Tongue (tissue), 2 donors: ENCODE data around the gene MYT1. TPM values are rescaled to one million over a fixed set of nuclear protein-coding genes. Genes with fewer than 3 reads are reported as not detected.
A peak's percentile ranks its signal among the peaks of the same experiment; 100 is the strongest.
"Not testable (repeated sequence)": the region's sequence is repeated elsewhere in the genome, so short reads cannot be mapped to it uniquely, and the experiment has no call there.

Experiments
- DNase-seq: peaks from one replicate; pipeline ENCODE4 v3.0.0-alpha.2; 2015
- total RNA-seq: library from RNA; depleted of rRNA; stranded (reverse); fragments of >200 nt; gene quantifications from one replicate; pipeline ENCODE4 v1.2.3, GENCODE V29; 2014

Gene MYT1
- total RNA-seq, 1 donor from 2014 or later = 0.31 TPM

DNA sequence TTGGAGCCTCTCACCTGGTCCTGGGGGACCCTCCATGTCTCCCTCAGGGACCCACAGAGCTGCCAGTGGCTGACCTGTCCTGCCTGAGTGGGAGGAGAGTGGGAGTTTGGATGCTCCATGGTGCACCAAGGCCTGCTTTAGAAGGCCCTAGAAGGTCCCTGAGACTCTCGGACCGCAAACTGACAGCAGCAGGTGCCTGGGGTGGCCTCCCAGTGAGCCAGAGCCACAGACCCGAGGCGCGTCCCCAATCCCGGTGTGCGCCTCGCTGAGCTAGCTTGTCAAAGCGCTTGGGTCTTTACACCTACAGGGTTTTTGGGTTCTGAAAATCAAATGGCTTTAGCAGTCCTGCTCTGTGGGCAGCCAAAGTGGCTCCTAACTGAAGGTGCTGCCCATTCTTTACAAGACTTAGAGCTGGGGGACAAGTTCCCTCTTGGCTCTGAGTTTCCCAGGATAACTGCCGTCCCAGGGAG lies 4.9 kb downstream of the MYT1 start:
- no peak for DNase-seq

DNA sequence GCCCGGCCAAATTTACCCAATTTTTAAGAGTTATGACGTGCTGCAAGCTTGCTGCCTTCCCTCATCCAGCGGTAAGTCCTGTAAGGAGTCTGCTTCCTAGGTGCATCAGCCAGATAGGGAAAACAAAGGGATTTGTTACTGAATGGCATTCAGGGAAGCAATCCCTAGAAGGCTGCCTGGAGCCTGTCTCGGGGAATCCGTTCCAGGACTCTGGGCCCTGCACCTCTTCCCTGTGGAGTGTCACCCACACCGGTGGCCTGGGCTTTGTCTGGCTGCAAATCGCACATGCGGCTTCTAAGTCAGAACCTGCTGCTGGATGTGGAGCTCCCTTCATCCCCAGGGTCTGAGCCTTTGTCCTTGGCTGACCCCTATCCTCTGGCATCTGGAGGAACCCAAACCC lies 7.0 kb downstream of the MYT1 start:
- DNase-seq = no peak

DNA sequence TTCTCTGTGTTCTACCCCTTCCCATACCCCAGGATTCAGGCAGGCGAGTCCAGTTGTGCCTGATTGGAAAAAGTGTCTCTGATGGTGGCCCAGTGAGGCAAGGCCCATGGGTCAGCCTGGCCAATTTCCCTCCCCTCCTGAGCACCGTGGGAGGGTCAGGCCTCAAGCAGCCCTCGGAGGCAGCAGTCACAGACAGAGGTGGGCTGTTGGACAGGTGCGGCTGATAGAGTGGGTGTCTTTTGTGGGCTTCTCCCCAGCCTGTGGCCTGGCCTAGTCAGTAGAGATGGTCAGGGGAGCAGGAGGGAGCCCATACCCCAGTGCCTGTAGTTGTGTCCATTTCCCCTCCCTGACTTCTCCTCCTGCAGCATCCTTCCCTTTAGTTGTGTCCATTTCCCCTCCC lies 8.9 kb downstream of the MYT1 start:
- DNase-seq = no peak

DNA sequence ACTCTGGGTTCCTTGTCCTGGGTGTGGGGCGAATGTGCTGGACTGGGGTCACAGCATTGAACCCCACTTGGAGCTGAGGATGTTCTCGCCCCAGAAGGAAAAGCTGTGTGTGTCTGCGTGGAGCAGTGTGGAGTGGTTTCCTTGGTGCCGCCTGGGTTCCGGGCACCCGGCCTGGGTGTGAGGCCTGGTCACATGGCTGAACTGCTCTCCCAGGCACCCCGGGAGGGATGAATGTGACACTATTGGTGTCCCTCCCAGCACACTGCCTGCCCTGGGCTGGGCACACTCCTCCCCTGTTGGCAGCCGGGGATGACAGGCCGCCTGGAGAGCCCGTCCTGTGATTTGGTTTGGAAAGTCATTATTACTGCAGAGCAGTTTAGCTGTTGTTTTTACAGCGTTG lies 12.3 kb downstream of the MYT1 start:
- DNase-seq = no peak

- DNase-seq = no peak
These were observed 12.7 kb downstream of the MYT1 start for GRCh38 chr20:64176971-64177370.

DNA sequence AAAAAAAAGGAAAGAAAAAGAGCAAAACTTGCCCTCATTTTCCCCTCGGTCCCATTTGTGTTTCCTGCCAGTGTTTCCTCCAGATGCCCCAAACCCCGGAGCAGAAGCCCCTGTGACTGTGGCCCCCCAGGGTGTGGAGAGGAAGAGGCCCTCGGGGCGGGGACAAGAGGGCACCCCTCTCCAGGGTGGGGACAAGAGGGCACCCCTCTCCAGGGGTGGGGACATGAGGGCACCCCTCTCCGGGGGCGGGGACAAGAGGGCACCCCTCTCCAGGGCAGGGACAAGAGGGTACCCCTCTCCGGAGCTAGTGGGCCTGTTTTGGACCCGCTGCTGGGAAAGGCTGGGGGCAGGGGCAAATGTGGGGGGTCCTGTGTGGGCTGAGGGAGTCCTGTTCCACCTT lies 13.1 kb downstream of the MYT1 start:
- DNase-seq = no peak

DNA sequence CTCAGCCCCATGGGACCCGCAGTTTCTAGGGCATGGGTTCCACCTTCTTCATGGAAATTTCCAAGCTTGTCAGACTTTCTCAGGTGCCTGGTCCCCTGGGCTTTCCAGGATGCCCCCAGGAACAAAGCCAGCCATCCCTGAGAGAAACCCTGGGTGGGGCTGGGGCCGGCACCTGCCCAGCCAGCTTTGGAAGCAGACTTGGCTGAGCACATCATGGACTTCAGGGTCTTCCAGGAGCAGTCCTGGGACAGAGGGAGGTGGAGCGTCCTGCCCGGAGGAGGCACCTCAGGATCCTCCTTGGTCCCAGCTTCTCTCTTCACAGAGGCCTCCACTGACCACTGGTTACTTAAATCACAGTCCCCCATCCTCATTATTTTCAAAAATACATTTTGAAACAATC lies 13.5 kb downstream of the MYT1 start:
- no peak for DNase-seq

DNA sequence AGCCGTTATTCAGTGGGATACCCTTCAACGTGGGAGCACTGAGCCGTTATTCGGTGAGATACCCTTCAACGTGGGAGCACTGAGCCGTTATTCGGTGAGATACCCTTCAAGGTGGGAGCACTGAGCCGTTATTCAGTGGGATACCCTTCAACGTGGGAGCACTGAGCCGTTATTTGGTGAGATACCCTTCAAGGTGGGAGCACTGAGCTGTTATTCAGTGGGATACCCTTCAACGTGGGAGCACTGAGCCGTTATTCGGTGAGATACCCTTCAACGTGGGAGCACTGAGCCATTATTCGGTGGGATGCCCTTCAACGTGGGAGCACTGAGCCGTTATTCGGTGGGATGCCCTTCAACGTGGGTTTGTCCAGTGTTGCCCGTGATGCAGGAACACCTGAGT lies 14.7 kb downstream of the MYT1 start:
- DNase-seq = not testable (repeated sequence)

DNA sequence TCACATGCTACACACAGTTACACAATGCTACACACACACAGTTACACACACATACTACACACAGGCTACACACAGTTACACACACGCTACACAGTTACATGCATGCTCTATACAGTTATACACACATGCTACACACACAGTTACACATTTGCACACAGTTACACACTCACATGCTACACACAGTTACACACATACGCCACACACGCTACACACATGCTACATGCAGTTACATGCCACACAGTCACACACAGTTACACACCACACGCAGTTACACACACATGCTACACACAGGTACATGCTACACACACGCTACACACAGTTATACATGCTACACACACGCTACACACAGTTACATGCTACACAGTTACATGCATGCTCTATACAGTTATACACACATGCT lies 15.6 kb downstream of the MYT1 start:
- DNase-seq = no peak

DNA sequence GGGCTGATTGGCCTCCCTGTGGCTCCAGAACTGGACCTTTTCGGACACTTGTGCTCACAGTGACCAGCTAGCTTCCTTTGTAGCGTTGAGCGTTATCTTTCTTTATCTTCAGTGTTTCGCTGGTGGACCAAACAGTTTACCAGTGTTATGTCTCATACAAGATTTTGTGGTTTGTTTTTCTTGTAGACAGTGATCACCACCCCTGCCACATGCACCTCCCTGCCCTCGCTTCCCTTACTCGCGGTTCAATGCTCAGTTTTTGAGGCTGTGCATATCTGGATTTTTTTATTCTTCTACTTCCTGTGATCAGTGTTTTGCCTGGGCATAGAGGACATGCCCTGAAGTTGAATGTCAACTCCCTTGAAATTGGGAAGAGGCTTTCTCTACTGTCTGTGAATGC lies 16.4 kb downstream of the MYT1 start:
- no peak for DNase-seq

DNA sequence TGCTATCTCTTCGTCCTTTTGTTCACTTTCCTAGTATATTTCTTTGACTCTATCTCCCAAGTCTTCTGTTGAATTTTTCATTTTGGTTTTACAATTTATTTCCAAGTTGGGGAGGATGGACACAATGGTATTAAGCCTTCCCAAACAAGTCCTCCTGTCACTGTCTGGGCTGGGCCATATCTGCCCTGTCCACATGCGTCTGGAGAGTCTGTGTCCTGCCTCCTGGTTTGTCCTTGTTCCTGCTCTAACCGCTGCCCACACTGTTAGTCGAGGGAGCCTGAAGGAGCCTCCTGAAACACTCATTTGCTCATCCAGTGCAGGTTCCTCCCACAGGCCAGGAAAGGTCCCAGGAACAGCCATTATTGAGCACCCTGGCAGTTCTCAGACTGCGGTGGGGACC lies 17.1 kb downstream of the MYT1 start:
- no peak for DNase-seq

DNA sequence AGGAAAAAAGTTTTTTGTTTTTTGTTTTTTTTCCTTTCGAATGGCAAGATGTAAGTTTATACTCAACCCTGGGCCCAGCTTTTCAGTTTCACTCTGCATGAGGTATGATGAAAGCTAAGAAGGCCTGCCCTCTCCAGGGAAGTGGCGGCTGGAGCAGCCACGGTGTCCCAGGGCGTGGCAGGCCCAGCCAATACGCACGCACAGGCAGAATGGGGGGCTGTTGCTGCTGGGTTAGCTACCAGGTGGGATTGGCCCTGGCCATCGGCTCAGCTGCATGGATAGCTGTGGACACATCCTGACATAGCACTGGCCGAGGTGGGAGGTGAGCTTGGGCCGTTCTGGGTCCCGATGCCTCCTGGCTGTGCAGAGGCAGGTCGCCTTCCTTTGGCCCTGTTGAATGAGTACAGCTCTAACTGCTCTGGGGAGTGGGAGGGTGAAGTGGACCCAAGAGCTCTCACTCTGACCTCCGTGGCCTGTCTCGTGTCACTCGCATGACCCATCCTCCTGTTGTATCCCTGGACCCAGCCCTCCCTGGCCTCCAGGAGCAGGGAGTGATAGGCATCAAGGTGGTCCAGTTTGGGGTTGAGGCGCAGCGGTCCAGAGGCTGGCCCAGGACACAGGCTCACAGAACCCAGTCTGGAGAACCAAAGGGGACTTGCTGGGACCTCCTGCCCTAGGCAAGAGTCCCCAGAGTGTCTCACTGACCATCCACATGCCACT lies 18.1 kb downstream of the MYT1 start:
- DNase-seq = no peak

- no peak for DNase-seq
These were observed 19.1 kb downstream of the MYT1 start for GRCh38 chr20:64183313-64183712.

GRCh38 chr20:64184795-64185194 lies 20.5 kb downstream of the MYT1 start:
- DNase-seq = no peak

DNA sequence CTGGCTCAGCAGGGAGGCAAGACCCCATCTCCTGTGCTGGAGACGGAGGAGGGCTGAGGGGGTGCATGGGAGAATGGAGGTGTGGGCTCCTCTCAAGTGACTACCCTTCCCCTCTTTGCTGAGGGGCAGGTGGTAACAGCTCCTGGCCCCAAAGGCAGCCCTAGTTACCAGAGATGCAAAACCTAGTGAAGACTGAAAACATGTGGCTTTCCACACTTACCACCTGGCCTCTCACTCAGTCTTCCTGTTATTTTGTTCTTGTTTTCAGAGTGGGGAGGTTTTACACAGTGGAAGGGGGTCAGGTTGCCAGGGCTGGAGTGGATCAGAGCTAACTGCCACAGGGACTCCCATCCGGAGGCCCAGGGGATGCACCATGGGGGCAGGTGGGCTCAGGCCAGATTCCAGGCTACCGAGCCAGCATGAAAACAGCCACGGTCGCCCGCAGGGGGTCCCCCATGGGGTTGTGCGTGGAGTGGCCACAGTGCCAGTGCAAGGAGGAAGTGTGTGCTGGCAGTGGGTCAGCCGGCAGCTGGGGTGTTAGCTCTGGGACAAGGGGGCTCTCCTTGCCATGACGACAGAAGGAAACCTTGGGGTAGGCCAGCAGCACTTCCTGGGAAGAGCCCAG lies 21.1 kb downstream of the MYT1 start:
- no peak for DNase-seq

DNA sequence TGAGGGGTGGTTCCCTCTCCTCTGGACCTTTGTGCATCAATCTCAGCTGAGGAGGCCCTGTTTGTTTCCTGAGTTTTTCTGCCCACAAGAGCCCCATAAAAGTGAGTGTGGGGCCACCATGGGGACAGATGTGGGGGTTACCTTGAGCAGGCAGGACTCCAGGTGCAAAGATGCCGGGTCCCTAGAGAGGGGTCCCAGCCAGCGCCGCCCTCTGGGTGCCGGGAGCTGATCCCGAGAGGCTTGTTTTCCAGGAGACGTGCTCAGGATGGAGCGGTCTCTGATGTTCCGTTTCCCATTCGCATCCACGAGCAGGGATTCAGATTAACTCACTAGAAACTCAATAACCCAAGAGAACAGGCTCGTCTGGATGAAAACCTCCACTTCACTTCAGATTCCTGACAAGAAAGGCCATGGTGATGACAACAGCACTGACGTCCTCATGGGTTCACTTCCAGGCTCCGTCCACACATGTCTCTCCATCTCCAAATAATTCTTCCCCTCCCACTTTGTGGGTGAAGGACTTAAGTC lies 21.9 kb downstream of the MYT1 start:
- DNase-seq = no peak

GRCh38 chr20:64187213-64187612 lies 23.0 kb downstream of the MYT1 start:
- not testable (repeated sequence) for DNase-seq

DNA sequence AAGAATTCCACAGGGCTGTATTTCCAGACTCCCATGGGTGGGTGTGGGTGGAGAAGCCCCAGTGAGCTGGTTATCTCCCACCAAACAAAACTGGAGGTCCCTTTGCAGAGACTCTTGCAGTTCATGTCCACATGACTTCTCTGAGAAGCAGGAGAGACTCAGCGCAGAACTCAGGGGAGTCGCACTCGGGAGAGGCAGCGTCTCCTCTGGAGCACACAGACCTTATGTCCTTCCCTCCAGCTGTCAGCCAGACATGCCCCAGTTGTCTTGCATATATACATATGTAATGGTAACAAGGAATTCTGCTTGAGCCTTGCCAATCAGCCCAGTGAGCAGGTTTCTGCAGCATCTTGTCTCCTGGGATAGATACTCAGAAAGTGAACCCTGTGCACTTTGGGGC lies 23.8 kb downstream of the MYT1 start:
- no peak for DNase-seq

GRCh38 chr20:64188682-64189529 lies 24.7 kb downstream of the MYT1 start:
- DNase-seq = peak; percentile 43

DNA sequence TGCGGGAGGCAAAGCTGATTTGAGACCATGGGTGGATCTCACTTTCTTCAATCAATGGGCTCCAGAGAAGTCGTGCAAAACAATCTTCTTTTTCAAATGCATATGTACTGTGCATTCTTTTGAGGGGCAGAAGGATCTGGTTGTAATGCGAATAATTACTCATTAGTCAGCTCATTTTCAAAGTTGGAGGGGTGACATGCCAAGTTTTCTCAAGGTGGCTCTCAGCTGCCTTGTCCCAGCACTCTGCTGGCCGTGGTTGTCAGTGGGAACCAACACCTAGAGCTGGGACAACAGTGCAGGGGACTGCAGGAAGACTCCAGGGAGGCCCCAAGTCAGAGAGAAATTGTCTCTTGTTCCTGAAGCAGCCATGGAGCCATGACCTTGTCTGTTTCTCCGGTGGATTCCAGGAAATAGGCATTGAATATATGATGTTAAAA lies 25.3 kb downstream of the MYT1 start:
- DNase-seq = no peak

DNA sequence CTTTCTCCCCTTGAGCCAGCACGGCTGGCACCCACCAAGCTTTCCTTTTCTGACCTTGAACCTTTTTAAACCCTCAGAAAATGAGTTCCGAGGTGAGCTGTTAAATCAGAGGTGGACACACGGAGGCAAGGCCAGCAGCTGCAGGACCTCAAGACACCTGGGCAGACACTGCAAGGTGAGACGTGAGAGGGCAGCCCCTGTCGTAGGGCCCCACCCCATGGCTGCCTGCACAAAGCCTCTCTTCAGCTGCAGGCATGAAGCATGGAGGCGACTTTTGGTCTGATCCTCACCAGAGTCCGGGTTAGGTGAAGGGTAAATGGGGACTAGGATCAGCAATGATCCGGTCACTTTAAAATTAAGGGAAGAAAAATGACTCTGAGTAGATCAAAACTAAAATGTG lies 25.7 kb downstream of the MYT1 start:
- DNase-seq = no peak

DNA sequence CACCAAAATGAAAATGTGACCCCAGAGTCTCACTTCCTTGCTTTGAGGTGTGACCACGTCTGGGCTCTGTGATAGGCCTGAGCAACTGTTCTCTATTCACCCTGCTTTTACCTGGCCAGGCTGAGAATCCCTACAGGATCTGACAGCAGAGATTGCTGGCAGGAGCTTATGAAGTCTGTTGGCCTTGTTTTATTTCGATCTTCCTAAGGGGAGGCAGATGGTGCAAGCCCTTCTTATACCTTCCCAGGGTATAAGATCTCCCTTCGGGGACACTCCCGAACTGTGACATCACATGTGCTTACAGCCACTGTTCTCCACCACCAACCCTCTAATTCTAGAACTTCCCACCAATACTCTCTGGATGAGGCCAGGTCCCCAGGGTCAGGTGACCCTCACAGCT lies 26.8 kb downstream of the MYT1 start:
- no peak for DNase-seq

DNA sequence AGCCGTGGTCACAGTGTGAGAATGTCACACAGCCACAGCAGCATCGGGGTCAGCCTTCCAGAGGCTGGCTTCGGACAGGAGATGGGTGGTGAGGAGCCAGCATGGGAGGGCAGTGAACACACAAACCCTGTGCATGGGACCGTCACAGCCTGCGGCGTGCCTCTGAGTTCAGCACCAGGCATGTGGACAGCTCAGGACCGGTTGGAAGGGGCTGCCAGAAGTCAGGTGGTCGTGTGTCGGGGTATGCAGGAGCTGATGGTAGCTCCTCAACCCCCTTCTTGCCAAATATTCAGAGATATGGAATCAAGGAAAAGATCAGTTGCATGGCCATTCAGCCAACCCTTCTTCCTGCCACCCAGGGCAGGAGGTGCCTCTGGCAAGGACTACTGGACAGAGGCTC lies 28.2 kb downstream of the MYT1 start:
- peak; percentile 41 for DNase-seq
